Measurements from ENCODE around the gene SPRY2. TPM values are rescaled to one million over a fixed set of nuclear protein-coding genes. Genes with fewer than 3 reads are reported as not detected.
A peak's percentile ranks its signal among the peaks of the same experiment; 100 is the strongest.

Gene SPRY2
- total and polyA plus RNA-seq, 8 donors, result 4.0 to 33.2 (median 20.2) TPM

GRCh38 chr13:80338781-80339562, 2.0 kb downstream of the SPRY2 start:
- H3K27ac ChIP-seq, result peak overlapping the region; percentile 93 to 97 (median 95)
- DNase-seq, result peak; percentile 61 to 91
- 0 to 3% (median 1%) methylated on average over 30 to 40 of the region's 40 CpGs for WGBS, 5 donors
- peaks cover 0 to 19% (median 12%) of the 10 kb centered on the region in 4 donors for H3K36me3 ChIP-seq
- peaks cover 11 to 59% (median 40%) of the 10 kb centered on the region in 4 donors for H3K4me1 ChIP-seq
- H3K9me3 ChIP-seq, result no peaks in the 10 kb centered on the region
- H3K4me3 ChIP-seq, result peak overlapping the region; percentile 64 to 73 (median 68)
- TF ChIP-seq POLR2A (IDR thresholded peaks at IDR 0.05) (no peak), POLR2AphosphoS5 (IDR thresholded peaks at IDR 0.05) (peak; percentile 40 to 62 (median 53)), EP300 (IDR thresholded peaks at IDR 0.05) (no peak)
- TF ChIP-seq, protein P1, sequence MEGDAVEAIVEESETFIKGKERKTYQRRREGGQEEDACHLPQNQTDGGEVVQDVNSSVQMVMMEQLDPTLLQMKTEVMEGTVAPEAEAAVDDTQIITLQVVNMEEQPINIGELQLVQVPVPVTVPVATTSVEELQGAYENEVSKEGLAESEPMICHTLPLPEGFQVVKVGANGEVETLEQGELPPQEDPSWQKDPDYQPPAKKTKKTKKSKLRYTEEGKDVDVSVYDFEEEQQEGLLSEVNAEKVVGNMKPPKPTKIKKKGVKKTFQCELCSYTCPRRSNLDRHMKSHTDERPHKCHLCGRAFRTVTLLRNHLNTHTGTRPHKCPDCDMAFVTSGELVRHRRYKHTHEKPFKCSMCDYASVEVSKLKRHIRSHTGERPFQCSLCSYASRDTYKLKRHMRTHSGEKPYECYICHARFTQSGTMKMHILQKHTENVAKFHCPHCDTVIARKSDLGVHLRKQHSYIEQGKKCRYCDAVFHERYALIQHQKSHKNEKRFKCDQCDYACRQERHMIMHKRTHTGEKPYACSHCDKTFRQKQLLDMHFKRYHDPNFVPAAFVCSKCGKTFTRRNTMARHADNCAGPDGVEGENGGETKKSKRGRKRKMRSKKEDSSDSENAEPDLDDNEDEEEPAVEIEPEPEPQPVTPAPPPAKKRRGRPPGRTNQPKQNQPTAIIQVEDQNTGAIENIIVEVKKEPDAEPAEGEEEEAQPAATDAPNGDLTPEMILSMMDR (IDR thresholded peaks at IDR 0.05), result peak in 3 of 7 experiments; percentile 8 to 22 (median 9)
- intact Hi-C loops (cut with DNase I; ENCODE audit: low total_unique reads), result no loop called here
- no peaks in the 10 kb centered on the region for H3K27me3 ChIP-seq

GRCh38 chr13:80337288-80338081, 3.4 kb downstream of the SPRY2 start:
- DNase-seq, result peak in 1 of 2 donors; percentile 40
- H3K27ac ChIP-seq, result peak overlapping the region; percentile 6 to 97 (median 94)
- H3K36me3 ChIP-seq, result peaks cover 0 to 27% (median 19%) of the 10 kb centered on the region in 4 donors
- WGBS, 5 donors, result 26 to 49% (median 34%) methylated on average over 13 to 26 of the region's 26 CpGs
- H3K4me1 ChIP-seq, result peaks cover 11 to 49% (median 32%) of the 10 kb centered on the region in 4 donors
- H3K4me3 ChIP-seq, result peak overlapping the region; percentile 64 to 73 (median 68)
- intact Hi-C loops (cut with DNase I; ENCODE audit: low total_unique reads), result no loop called here
- no peaks in the 10 kb centered on the region for H3K9me3 ChIP-seq
- no peak for TF ChIP-seq POLR2AphosphoS5 (IDR thresholded peaks at IDR 0.05)
- no peak for TF ChIP-seq POLR2A (IDR thresholded peaks at IDR 0.05)
- TF ChIP-seq, protein P1 (IDR thresholded peaks at IDR 0.05), result no peak
- no peak for TF ChIP-seq EP300 (IDR thresholded peaks at IDR 0.05)
- H3K27me3 ChIP-seq, result no peaks in the 10 kb centered on the region

DNA sequence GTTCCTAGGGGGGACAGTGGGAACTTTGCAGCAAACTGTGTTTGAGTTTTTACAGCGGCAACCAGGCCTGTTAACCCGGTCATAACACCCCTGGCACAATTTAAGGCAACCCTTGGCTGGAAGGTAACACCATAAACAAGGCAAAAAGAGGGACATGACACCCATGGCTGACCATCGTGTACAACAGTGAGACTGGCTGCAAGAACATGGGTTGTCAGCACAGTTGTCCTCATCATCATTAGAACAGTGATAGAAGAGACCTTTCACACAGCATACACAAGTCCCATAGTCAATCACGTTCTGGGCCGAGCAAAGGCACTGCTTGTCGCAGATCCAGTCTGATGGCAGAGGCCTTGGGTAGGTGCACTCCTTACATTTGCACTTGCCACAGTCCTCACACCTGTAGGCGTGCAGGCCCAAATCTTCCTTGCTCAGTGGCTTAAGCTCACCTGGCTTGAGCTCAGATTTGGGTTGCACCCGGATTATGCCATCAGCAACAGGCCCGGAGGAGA, 4.1 kb downstream of the SPRY2 start:
- peak overlapping the region; percentile 6 to 97 (median 94) for H3K27ac ChIP-seq
- peaks cover 0 to 27% (median 21%) of the 10 kb centered on the region in 4 donors for H3K36me3 ChIP-seq
- peak overlapping the region; percentile 64 to 73 (median 68) for H3K4me3 ChIP-seq
- no peak for TF ChIP-seq POLR2A (IDR thresholded peaks at IDR 0.05)
- no peak for TF ChIP-seq EP300 (IDR thresholded peaks at IDR 0.05)
- intact Hi-C loops (cut with DNase I; ENCODE audit: low total_unique reads), result no loop called here
- 28 to 40% (median 34%) methylated on average over 9 of the region's 9 CpGs for WGBS, 5 donors
- no peaks in the 10 kb centered on the region for H3K9me3 ChIP-seq
- peak in 1 of 2 donors; percentile 34 for DNase-seq
- no peaks in the 10 kb centered on the region for H3K27me3 ChIP-seq
- peaks cover 7 to 42% (median 26%) of the 10 kb centered on the region in 4 donors for H3K4me1 ChIP-seq

- 21 to 41% (median 23%) methylated on average over 2 of the region's 2 CpGs for WGBS, 5 donors
- TF ChIP-seq EP300 (IDR thresholded peaks at IDR 0.05), result no peak
- TF ChIP-seq POLR2A (IDR thresholded peaks at IDR 0.05), result no peak
- TF ChIP-seq, protein P1 (IDR thresholded peaks at IDR 0.05), result no peak
- no peak for TF ChIP-seq POLR2AphosphoS5 (IDR thresholded peaks at IDR 0.05)
- peak overlapping the region; percentile 64 to 73 (median 68) for H3K4me3 ChIP-seq
- intact Hi-C loops (cut with DNase I; ENCODE audit: low total_unique reads), result no loop called here
- peak overlapping the region in 4 of 5 donors; percentile 93 to 97 (median 94) for H3K27ac ChIP-seq
- peaks cover 0 to 27% (median 21%) of the 10 kb centered on the region in 4 donors for H3K36me3 ChIP-seq
- H3K4me1 ChIP-seq, result peaks cover 7 to 38% (median 24%) of the 10 kb centered on the region in 4 donors
- peak in 1 of 2 donors; percentile 34 for DNase-seq
- no peaks in the 10 kb centered on the region for H3K9me3 ChIP-seq
- H3K27me3 ChIP-seq, result no peaks in the 10 kb centered on the region
Measured at GRCh38 chr13:80336370-80336769, 4.6 kb downstream of the SPRY2 start.

Measured in stomach (tissue), 9 donors.